Measurements from ENCODE around the gene KANK2. TPM values are rescaled to one million over a fixed set of nuclear protein-coding genes. Genes with fewer than 3 reads are reported as not detected.

The KANK2 gene
- total and polyA plus RNA-seq, 2 of the 8 experiments (the other 6 are each of a cell fraction or from before 2014, with no cell fraction given), result 25.2 to 42.3 TPM

DNA sequence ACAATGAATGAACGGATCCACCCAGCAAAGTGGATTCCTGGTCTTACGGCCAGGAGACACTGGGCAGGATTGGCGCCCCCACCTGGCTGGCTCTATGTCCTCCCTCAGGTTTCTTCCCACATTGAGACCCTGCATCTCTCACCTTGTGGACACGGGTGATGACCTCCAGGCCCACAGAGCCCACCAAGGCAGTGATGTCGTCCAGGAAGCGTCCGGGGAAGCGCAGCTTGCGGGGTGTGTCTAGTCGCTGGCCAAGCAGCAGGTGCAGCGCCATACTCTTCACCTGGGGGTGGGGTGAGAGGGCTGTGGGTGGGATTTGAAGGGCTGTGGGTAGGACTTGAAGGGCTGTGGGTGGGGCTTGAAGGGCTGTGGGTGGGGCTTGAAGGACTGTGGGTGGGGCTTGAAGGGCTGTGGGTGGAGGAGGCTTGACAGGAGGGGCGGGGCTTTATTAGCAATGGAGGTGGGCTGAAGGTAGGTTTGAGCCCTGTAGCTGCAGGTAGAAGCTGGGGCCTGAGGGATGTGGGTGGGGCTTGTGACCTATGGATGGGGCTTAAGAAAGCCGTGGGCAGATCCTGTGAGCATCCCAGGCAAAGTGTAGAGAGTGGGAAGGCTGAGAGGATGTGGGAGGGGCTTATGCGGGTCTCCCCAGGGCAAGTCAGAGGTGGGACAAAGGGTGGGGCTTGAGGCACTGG, 30.0 kb upstream of the KANK2 start:
- Histone ChIP-seq H3K79me1 (ENCODE audit: low read depth, low read length) (no peaks in the 10 kb centered on the region), H3K18ac (ENCODE audit: extremely low read depth, low read length) (no peak overlapping the region), H3K4ac (replicated peaks; ENCODE audit: insufficient read length, low read depth, low read length) (no peak overlapping the region), H2BK5ac (ENCODE audit: low read depth, low read length) (no peak overlapping the region), H3K9ac (replicated peaks in 1 of 4; ENCODE audit: extremely low read depth in 1 of 4, low read depth in 3 of 4, low read length in 3 of 4) (no peak overlapping the region), H2BK12ac (ENCODE audit: low read depth, low read length) (no peak overlapping the region), H4K8ac (ENCODE audit: extremely low read depth, insufficient read depth, low read length) (no peak overlapping the region), H3K9me3 (ENCODE audit: insufficient read depth in 2 of 2, low read depth in 1 of 2, low read length in 1 of 2) (no peaks in the 10 kb centered on the region), H3K56ac (replicated peaks; ENCODE audit: insufficient read length, low read depth, low read length) (no peak overlapping the region), H3K79me2 (ENCODE audit: control insufficient read depth in 1 of 2, insufficient read depth in 2 of 2, low read length in 2 of 2) (no peaks in the 10 kb centered on the region), H2AFZ (ENCODE audit: low read length) (no peak overlapping the region), H2BK120ac (replicated peaks; ENCODE audit: low read depth, low read length) (no peak overlapping the region), H4K91ac (replicated peaks; ENCODE audit: insufficient read length, low read length) (no peak overlapping the region), H3K27me3 (replicated peaks in 1 of 4; ENCODE audit: control insufficient read depth in 3 of 4, extremely low read depth in 1 of 4, insufficient read depth in 3 of 4, low read length in 3 of 4) (no peaks in the 10 kb centered on the region), H3K4me3 (ENCODE audit: extremely low read depth in 1 of 4, insufficient read depth in 2 of 4, low read depth in 3 of 4, low read length in 4 of 4) (no peak overlapping the region), H2AK5ac (ENCODE audit: low read depth, low read length) (no peak overlapping the region), H3K27ac (ENCODE audit: low read depth, low read length) (no peak overlapping the region), H2BK15ac (ENCODE audit: low read length) (no peak overlapping the region), H4K5ac (ENCODE audit: insufficient read length, low read depth, low read length) (no peak overlapping the region), H3K14ac (ENCODE audit: insufficient read length) (no peak overlapping the region), H4K20me1 (replicated peaks in 1 of 2; ENCODE audit: control insufficient read depth in 1 of 2, insufficient read depth in 2 of 2, low read length in 2 of 2) (peaks cover 4 to 9% of the 10 kb centered on the region in 2 experiments), H2BK20ac (ENCODE audit: low read length) (no peak overlapping the region), H3K4me2 (ENCODE audit: insufficient read depth in 1 of 2, low read depth in 2 of 2, low read length in 2 of 2) (no peak overlapping the region), H3K36me3 (ENCODE audit: control insufficient read depth in 2 of 4, insufficient read depth in 4 of 4, low read length in 3 of 4) (peaks cover 2 to 7% (median 5%) of the 10 kb centered on the region in 4 experiments), H3K23ac (ENCODE audit: insufficient read length) (no peak overlapping the region), H3K23me2 (ENCODE audit: low read depth, low read length) (no peaks in the 10 kb centered on the region; the same call in 1 of the 2 replicates), H3K4me1 (replicated peaks in 1 of 4; ENCODE audit: control insufficient read depth in 3 of 4, insufficient read depth in 4 of 4, low read length in 3 of 4) (no peaks in the 10 kb centered on the region)
- POLR2A ChIA-PET (ENCODE audit: partially characterized antibody), result interaction anchor here (0.6 to 1.2 kb wide), 3 partner anchors 9 to 875 kb away, joined by 3 to 5 read pairs (median 4); no protein-coding TSS in a partner anchor
- FAIRE-seq (peak; percentile 69), DNase-seq (ENCODE audit: low read depth in 1 of 2, low spot score in 2 of 2) (peak; percentile 88 to 94)
- WGBS, 2 experiments (ENCODE audit: extremely low coverage in 1 of 2, insufficient coverage in 1 of 2, insufficient read length in 1 of 2, insufficient replicate concordance in 2 of 2, low coverage in 1 of 2, low lambda C conversion rate in 2 of 2, missing lambda C conversion rate in 1 of 2), result 73% methylated on average over 13 of the region's 14 CpGs; no CpG with 5 or more reads in 1 of the 2 experiments
- CTCF ChIA-PET (ENCODE audit: partially characterized antibody), result interaction anchor here (0.6 to 2.2 kb wide), 8 partner anchors 9 to 119 kb away, joined by 3 to 10 read pairs (median 4); partner anchors contain the start of genes CCDC159 and TMEM205
- no peak for TF ChIP-seq POU5F1 (IDR thresholded peaks at IDR 0.05; ENCODE audit: low read depth, low read length)
- no peak for TF ChIP-seq TCF12 (IDR thresholded peaks at IDR 0.05; ENCODE audit: low read depth, low read length)
- TF ChIP-seq RNF2 (IDR thresholded peaks at IDR 0.05; ENCODE audit: borderline replicate concordance, low read depth, low read length, missing control alignments, poor library complexity, severe bottlenecking), result no peak
- no peak for TF ChIP-seq EP300 (IDR thresholded peaks at IDR 0.05; ENCODE audit: borderline replicate concordance in 1 of 2, low read depth in 2 of 2, low read length in 2 of 2)
- no peak for TF ChIP-seq SRF (IDR thresholded peaks at IDR 0.05; ENCODE audit: low read depth, low read length)
- peak; percentile 30 to 35; a peak in 2 of 4 replicates for TF ChIP-seq RAD21 (IDR thresholded peaks at IDR 0.05 in 1 of 2, conservative IDR thresholded peaks at IDR 0.05 in 1 of 2; ENCODE audit: low read depth in 2 of 2, low read length in 2 of 2)
- TF ChIP-seq HDAC2 (IDR thresholded peaks at IDR 0.05; ENCODE audit: borderline replicate concordance in 1 of 2, low read depth in 2 of 2, low read length in 2 of 2), result peak in 1 of 2 experiments; percentile 89; a peak in 1 of 4 replicates
- no peak for TF ChIP-seq ATF3 (IDR thresholded peaks at IDR 0.05; ENCODE audit: insufficient read depth, low read depth, low read length)
- no peak for TF ChIP-seq YY1 (IDR thresholded peaks at IDR 0.05; ENCODE audit: low read depth, low read length)
- TF ChIP-seq GABPA (IDR thresholded peaks at IDR 0.05; ENCODE audit: borderline replicate concordance, insufficient read depth, low read length), result no peak

Data from H1 (cell line).